ENCODE measurements around the gene CSRP2.

CSRP2 gene

GRCh38 chr12:76878899-76879709 is at the start of gene CSRP2:
CSRP2 (minus strand) TSS chr12:76879019; CDS start chr12:76866260, 12,759 bp downstream.
- peak; percentile 26 to 31 for DNase-seq

GRCh38 chr12:76927170-76927784 is 48.5 kb upstream of the CSRP2 start:
- DNase-seq: peak in 1 of 2 experiments; percentile 1

GRCh38 chr12:76925135-76925534 is 46.3 kb upstream of the CSRP2 start:
- DNase-seq: no peak

- DNase-seq: no peak
Observed at GRCh38 chr12:76922866-76923265, 44.0 kb upstream of the CSRP2 start.

GRCh38 chr12:76921891-76922664 is 43.3 kb upstream of the CSRP2 start:
- no peak for DNase-seq

- no peak for DNase-seq
Observed at GRCh38 chr12:76921100-76921471, 42.3 kb upstream of the CSRP2 start.

- DNase-seq: no peak
Observed at GRCh38 chr12:76920172-76921099, 41.6 kb upstream of the CSRP2 start.

- no peak for DNase-seq
Observed at GRCh38 chr12:76919383-76920171, 40.8 kb upstream of the CSRP2 start.

- no peak for DNase-seq
Observed at GRCh38 chr12:76916170-76916540, 37.3 kb upstream of the CSRP2 start.

- no peak for DNase-seq
Observed at GRCh38 chr12:76915361-76916169, 36.7 kb upstream of the CSRP2 start.

GRCh38 chr12:76914102-76914859 is 35.5 kb upstream of the CSRP2 start:
- no peak for DNase-seq

GRCh38 chr12:76909290-76909689 is 30.5 kb upstream of the CSRP2 start:
- DNase-seq: no peak

- DNase-seq: no peak
Observed at GRCh38 chr12:76908303-76909017, 29.6 kb upstream of the CSRP2 start.

GRCh38 chr12:76901628-76902380 is 23.0 kb upstream of the CSRP2 start:
- no peak for DNase-seq

GRCh38 chr12:76899522-76899921 is 20.7 kb upstream of the CSRP2 start:
- no peak for DNase-seq

GRCh38 chr12:76898442-76898841 is 19.6 kb upstream of the CSRP2 start:
- DNase-seq: no peak

GRCh38 chr12:76896274-76896673 is 17.5 kb upstream of the CSRP2 start:
- no peak for DNase-seq

GRCh38 chr12:76895796-76896195 is 17.0 kb upstream of the CSRP2 start:
- no peak for DNase-seq

- no peak for DNase-seq
Observed at GRCh38 chr12:76891609-76892008, 12.8 kb upstream of the CSRP2 start.

Measured in activated CD4-positive, alpha-beta T cell treated with anti-CD3 and anti-CD28 coated beads, Interleukin-2, amount 50 U/mL, for 4 hours (primary cell).